Spleen (tissue), 13 donors: Measurements from ENCODE around the gene TOPORS. TPM values are rescaled to one million over a fixed set of nuclear protein-coding genes. Genes with fewer than 3 reads are reported as not detected.
A peak's percentile ranks its signal among the peaks of the same experiment; 100 is the strongest.
"Not testable (repeated sequence)": the region's sequence is repeated elsewhere in the genome, so short reads cannot be mapped to it uniquely, and the experiment has no call there.

ENCODE experiments used
- DNase-seq: peaks from one replicate; pipeline ENCODE4 v3.0.0-alpha.2; 2020
- H3K27ac ChIP-seq, 8 donors: fragments of 200-600 bp; sonication (generic) in 7 of 8; 1 replicate in 4 of 8; 2 replicates in 4 of 8; pipeline versions ENCODE4 v1.5.0 to v1.8.0; 2016 to 2021; ENCODE audit warnings: inconsistent platforms in 4 of 8, mild to moderate bottlenecking in 4 of 8, moderate library complexity in 1 of 8
- H3K27me3 ChIP-seq, 7 donors: fragments of 200-600 bp; sonication (generic) in 6 of 7; replicated peaks in 1 of 7; 1 replicate in 4 of 7; 2 replicates in 3 of 7; pipeline versions ENCODE4 v1.5.0 to v1.8.0; 2016 to 2021; ENCODE audit warnings: inconsistent platforms in 3 of 7, mild to moderate bottlenecking in 1 of 7
- H3K36me3 ChIP-seq, 6 donors: fragments of 200-600 bp; sonication (generic) in 5 of 6; 1 replicate in 4 of 6; 2 replicates in 2 of 6; pipeline versions ENCODE4 v1.5.0 to v1.8.0; 2016 to 2021; ENCODE audit warnings: inconsistent platforms in 2 of 6
- H3K4me1 ChIP-seq, 6 donors: fragments of 200-600 bp; sonication (generic) in 5 of 6; 1 replicate in 3 of 6; 2 replicates in 3 of 6; pipeline versions ENCODE4 v1.5.0 to v1.8.0; 2016 to 2021; ENCODE audit warnings: inconsistent platforms in 3 of 6
- H3K4me3 ChIP-seq, 8 donors: fragments of 200-600 bp; sonication (generic) in 7 of 8; 1 replicate in 4 of 8; 2 replicates in 4 of 8; pipeline versions ENCODE4 v1.5.0 to v1.8.0; 2016 to 2021; ENCODE audit warnings: inconsistent platforms in 4 of 8, mild to moderate bottlenecking in 4 of 8, moderate library complexity in 2 of 8
- H3K9me3 ChIP-seq, 8 donors: fragments of 200-600 bp; sonication (generic) in 7 of 8; 1 replicate in 4 of 8; 2 replicates in 4 of 8; pipeline versions ENCODE4 v1.5.0 to v1.8.0; 2016 to 2021; ENCODE audit warnings: inconsistent platforms in 4 of 8
- CTCF ChIP-seq, 11 experiments: fragments of 200-600 bp in 7 of 11; fragments of 450-650 bp in 4 of 11; sonication (generic) in 4 of 11; IDR thresholded peaks in 8 of 11; conservative IDR thresholded peaks in 3 of 11; 1 replicate in 7 of 11; 2 replicates in 4 of 11; pipeline versions ENCODE4 v1.4.0 to v1.8.0; 2016 to 2021; ENCODE audit warnings: antibody characterized with exemption in 11 of 11, inconsistent platforms in 4 of 11, mild to moderate bottlenecking in 1 of 11
- POLR2A ChIP-seq, 3 donors: fragments of 450-650 bp; IDR thresholded peaks; one replicate each; pipeline ENCODE4 v1.5.1; 2017; ENCODE audit warnings: antibody characterized with exemption in 3 of 3, mild to moderate bottlenecking in 1 of 3
- POLR2AphosphoS5 ChIP-seq, 3 donors: sonication (generic); formaldehyde crosslinking; IDR thresholded peaks; one replicate each; pipeline ENCODE4 v1.5.1; 2017; ENCODE audit warnings: antibody characterized with exemption in 3 of 3
- WGBS, 5 donors: extraction: QIAGEN DNeasy Blood & Tissue Kit in 3 of 5; methylation state at CpG; one replicate each; pipeline versions ENCODE4 v1.1.5 to v1.1.7; 2013 to 2018; 5-methylcytosine and 5-hydroxymethylcytosine counted together
- intact Hi-C: fragments of 100-400 bp; cut with DNase I; formaldehyde crosslinking; loops from one replicate; pipeline ENCODE4 v1.15.0; 2023; ENCODE audit warnings: low total_unique reads
- long read RNA-seq, 2 donors: transcript quantifications; one replicate each; lab custom pipeline, GENCODE V29; 2026
- polyA plus RNA-seq, 3 donors: library from polyadenylated mRNA; stranded (reverse); fragments of 200-250 nt; gene quantifications; one replicate each; pipeline ENCODE4 v1.2.1, GENCODE V29; 2013
- total RNA-seq, 7 donors: library from RNA; depleted of rRNA in 3 of 7; stranded (reverse); fragments of >200 nt in 3 of 7; fragmentation: NEBNext Ultra II Directional in 4 of 7; extraction: Animal tissue kit (Norgen Biotek cat#: 25700) in 4 of 7; gene quantifications; one replicate each; pipeline versions ENCODE4 v1.1.0 to v1.2.1, GENCODE V29; 2016 to 2021
- donor health status: healthy with polysubstance abuse.
- donor health status: DM: no; HTN: no; CAD: no; lungs with moderate emphysema.
- donor health status: DM: no; HTN: no; CAD: no.
- donor health status: Bipolar disorder and iron deficiency.
- donor health status: healthy.
- donor health status: DM: no; HTN: no; CAD: no.
- donor health status: DM: yes; HTN: yes; CAD: no.

TOPORS gene
- total RNA-seq (10 to 100 TPM; 11.9 to 28.7 (median 18.2) TPM), polyA plus RNA-seq (1 to 10 TPM; 5.2 to 7.1 (median 6.3) TPM)
- long read RNA-seq, donor 1, full-length matches to known transcripts: 16 of 16 reads
- long read RNA-seq, donor 1, partial matches to known transcripts: 0 of 16 reads
- long read RNA-seq, donor 1, other reads (novel, unspliced or antisense): 0 of 16 reads
- long read RNA-seq, donor 2, full-length matches to known transcripts: 5 of 5 reads
- long read RNA-seq, donor 2, partial matches to known transcripts: 0 of 5 reads
- long read RNA-seq, donor 2, other reads (novel, unspliced or antisense): 0 of 5 reads

- Histone ChIP-seq H3K9me3 (no peaks in the 10 kb centered on the region), H3K36me3 (peaks cover 0 to 11% (median 0%) of the 10 kb centered on the region in 6 donors), H3K27ac (peak within 1 kb of the TSS; percentile 90 to 96 (median 94)), H3K4me3 (peak within 1 kb of the TSS; percentile 59 to 96 (median 80)), H3K4me1 (peaks cover 4 to 75% (median 51%) of the 10 kb centered on the region in 6 donors), H3K27me3 (no peaks in the 10 kb centered on the region)
- TF ChIP-seq POLR2A (IDR thresholded peaks at IDR 0.05) (peak in 1 of 3 donors; percentile 19), CTCF (IDR thresholded peaks at IDR 0.05 in 8 of 11, conservative IDR thresholded peaks at IDR 0.05 in 3 of 11) (peak in 1 of 11 experiments; percentile 9), POLR2AphosphoS5 (IDR thresholded peaks at IDR 0.05) (peak; percentile 87 to 95 (median 90))
- 0 to 1% (median 0%) methylated on average over 45 to 46 of the region's 46 CpGs for WGBS, 5 donors
- intact Hi-C loops: no loop called here
- peak; percentile 97 for DNase-seq
These were observed at the start of gene TOPORS, which contains the start of gene SMIM27 for GRCh38 chr9:32552172-32552872. TSS of gene TOPORS (minus strand) at chr9:32552586. CDS start at chr9:32552436, 150 bp downstream. TSS of gene SMIM27 (plus strand) at chr9:32552327. CDS start at chr9:32552435, 108 bp downstream.

GRCh38 chr9:32599021-32599420, 46.6 kb upstream of the TOPORS start:
- H3K27ac ChIP-seq, H3K4me3 ChIP-seq, H3K9me3 ChIP-seq, intact Hi-C loops, H3K36me3 ChIP-seq, H3K27me3 ChIP-seq, H3K4me1 ChIP-seq, DNase-seq: not testable (repeated sequence)
- 24 to 41% (median 31%) methylated on average over 3 of the region's 3 CpGs for WGBS, 5 donors

GRCh38 chr9:32596936-32597335, 44.5 kb upstream of the TOPORS start:
- no peaks in the 10 kb centered on the region for H3K9me3 ChIP-seq
- H3K36me3 ChIP-seq: no peaks in the 10 kb centered on the region
- peak overlapping the region in 1 of 8 donors; percentile 18 for H3K27ac ChIP-seq
- DNase-seq: no peak
- H3K27me3 ChIP-seq: no peaks in the 10 kb centered on the region
- intact Hi-C loops: no loop called here
- TF ChIP-seq CTCF (IDR thresholded peaks at IDR 0.05 in 8 of 11, conservative IDR thresholded peaks at IDR 0.05 in 3 of 11) (no peak), POLR2A (IDR thresholded peaks at IDR 0.05) (no peak), POLR2AphosphoS5 (IDR thresholded peaks at IDR 0.05) (no peak)
- no peak overlapping the region for H3K4me3 ChIP-seq
- H3K4me1 ChIP-seq: no peaks in the 10 kb centered on the region

- WGBS, 5 donors: 40 to 53% (median 48%) methylated on average over 4 of the region's 4 CpGs
- TF ChIP-seq POLR2AphosphoS5 (IDR thresholded peaks at IDR 0.05) (no peak), POLR2A (IDR thresholded peaks at IDR 0.05) (no peak), CTCF (IDR thresholded peaks at IDR 0.05 in 8 of 11, conservative IDR thresholded peaks at IDR 0.05 in 3 of 11) (no peak)
- Histone ChIP-seq H3K9me3 (no peaks in the 10 kb centered on the region), H3K27ac (peak overlapping the region in 1 of 8 donors; percentile 18), H3K4me3 (no peak overlapping the region), H3K4me1 (no peaks in the 10 kb centered on the region), H3K27me3 (no peaks in the 10 kb centered on the region), H3K36me3 (no peaks in the 10 kb centered on the region)
- DNase-seq: no peak
- intact Hi-C loops: no loop called here
These were observed 43.9 kb upstream of the TOPORS start for GRCh38 chr9:32596096-32596865.
